CD4-positive, alpha-beta T cell (primary cell): ENCODE measurements around the gene SASH1. TPM values are rescaled to one million over a fixed set of nuclear protein-coding genes. Genes with fewer than 3 reads are reported as not detected.

Experiments used
- ATAC-seq: fragments of 200-7000 bp; cut with Tn5 transposase; one replicate; pipeline ENCODE4 v1.10.0; 2022; ENCODE audit warnings: mild to moderate bottlenecking; ENCODE audit not compliant: poor library complexity
- CTCF ChIA-PET: fragments of 350-600 bp; sonication (Branson Sonifier 250); formaldehyde crosslinking; loops from one replicate; lab custom pipeline; 2021; ENCODE audit warnings: antibody characterized with exemption, inconsistent platforms; lab: Charles Lee
- POLR2A ChIA-PET: fragments of 350-600 bp; sonication (Branson Sonifier 250); formaldehyde crosslinking; loops from one replicate; lab custom pipeline; 2021; ENCODE audit warnings: antibody characterized with exemption, inconsistent platforms; lab: Charles Lee
- DNase-seq, 14 experiments: peaks; one replicate each; pipeline ENCODE4 v3.0.0-alpha.2; 2013 to 2020; ENCODE audit warnings: mixed read lengths in 2 of 14
- H3K27ac ChIP-seq, 2 donors: one replicate each; pipeline versions ENCODE4 v1.5.1 to v1.7.0; 2013; ENCODE audit warnings: low read length in 2 of 2, low read depth in 1 of 2, mild to moderate bottlenecking in 1 of 2
- H3K27me3 ChIP-seq, 2 experiments: 1 replicate in 1 of 2; 2 replicates in 1 of 2; pipeline versions ENCODE4 v1.6.1 to v1.7.0; 2013; ENCODE audit warnings: low read length in 2 of 2, control low read depth in 1 of 2, mild to moderate bottlenecking in 1 of 2, moderate library complexity in 1 of 2; ENCODE audit not compliant: insufficient read depth in 2 of 2, control insufficient read depth in 1 of 2
- H3K36me3 ChIP-seq: one replicate; pipeline ENCODE4 v1.6.1; 2013; ENCODE audit warnings: low read length, control low read depth; ENCODE audit not compliant: insufficient read depth
- H3K4me1 ChIP-seq: one replicate; pipeline ENCODE4 v1.6.1; 2013; ENCODE audit warnings: low read length, control low read depth; ENCODE audit not compliant: insufficient read depth
- H3K4me3 ChIP-seq: one replicate; pipeline ENCODE4 v1.5.1; 2013; ENCODE audit warnings: mild to moderate bottlenecking, low read length, moderate library complexity
- H3K9me3 ChIP-seq, 2 experiments: 1 replicate in 1 of 2; 2 replicates in 1 of 2; pipeline versions ENCODE4 v1.6.1 to v1.7.0; 2013; ENCODE audit warnings: low read length in 2 of 2, mild to moderate bottlenecking in 2 of 2, control low read depth in 1 of 2, moderate library complexity in 1 of 2; ENCODE audit not compliant: control insufficient read depth in 1 of 2, insufficient read depth in 1 of 2
- H3K27ac Mint-ChIP-seq: one replicate; pipeline ENCODE4 v1.8.0; 2020; ENCODE audit warnings: mixed read lengths
- H3K27me3 Mint-ChIP-seq: one replicate; pipeline ENCODE4 v1.8.0; 2021; ENCODE audit warnings: mixed read lengths
- H3K36me3 Mint-ChIP-seq: one replicate; pipeline ENCODE4 v1.8.0; 2021; ENCODE audit warnings: low read depth, mixed read lengths
- H3K4me1 Mint-ChIP-seq: one replicate; pipeline ENCODE4 v1.8.0; 2021; ENCODE audit warnings: low read depth, mixed read lengths
- H3K4me3 Mint-ChIP-seq: one replicate; pipeline ENCODE4 v1.8.0; 2020; ENCODE audit warnings: mild to moderate bottlenecking, mixed read lengths
- H3K9me3 Mint-ChIP-seq: one replicate; pipeline ENCODE4 v1.8.0; 2020; ENCODE audit warnings: mixed read lengths
- intact Hi-C, 2 experiments: fragments of 100-400 bp; cut with DNase I in 1 of 2; cut with micrococcal nuclease in 1 of 2; formaldehyde crosslinking; loops; one replicate each; pipeline versions ENCODE4 v1.15.1 to v1.9.0; 2023 to 2025; cut with DNase I, micrococcal nuclease
- total RNA-seq, 174 experiments: library from RNA in 2 of 174; stranded (reverse) in 2 of 174; gene quantifications; one replicate each; pipeline ENCODE4 v1.2.3 and lab custom pipeline; 2021 to 2026
- TF ChIP-seq, protein P1 (sequence below): fragments of 200-600 bp; IDR thresholded peaks from one replicate; pipeline ENCODE4 v1.8.0; 2022; ENCODE audit warnings: antibody characterized with exemption, mild to moderate bottlenecking

SASH1 gene
- total RNA-seq, 2 experiments from 2014 or later: 0.58 to 0.75 TPM

DNA sequence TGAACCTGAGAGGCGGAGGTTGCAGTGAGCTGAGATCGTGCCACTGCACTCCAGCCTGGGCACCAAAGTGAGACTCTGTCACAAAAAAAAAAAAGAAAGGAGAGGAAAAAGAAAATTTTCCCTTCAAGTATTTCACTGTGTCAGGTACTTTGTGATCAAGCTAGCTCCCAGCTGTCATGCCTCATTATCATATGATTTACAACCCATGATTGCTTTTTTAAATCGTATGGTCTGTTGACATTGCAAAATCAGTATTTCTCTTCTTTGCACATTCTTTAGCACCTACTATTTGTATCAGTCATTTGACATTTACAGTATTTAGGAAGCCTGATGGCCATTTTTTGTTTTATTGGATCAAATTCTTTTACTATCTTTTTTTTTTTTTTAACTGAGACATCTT, 22.4 kb downstream of the SASH1 start:
- Mint-ChIP-seq H3K4me1 (no peaks in the 10 kb centered on the region), H3K36me3 (no peaks in the 10 kb centered on the region), H3K27ac (no peak overlapping the region), H3K9me3 (no peaks in the 10 kb centered on the region), H3K4me3 (no peak overlapping the region), H3K27me3 (peaks cover 50% of the 10 kb centered on the region)
- CTCF ChIA-PET: no interaction called here
- no peaks in the 10 kb centered on the region for H3K36me3 ChIP-seq
- no peaks in the 10 kb centered on the region for H3K9me3 ChIP-seq
- intact Hi-C loops: no loop called here
- DNase-seq: no peak
- H3K4me3 ChIP-seq: no peak overlapping the region
- no peak for ATAC-seq
- POLR2A ChIA-PET: no interaction called here
- TF ChIP-seq, protein P1, sequence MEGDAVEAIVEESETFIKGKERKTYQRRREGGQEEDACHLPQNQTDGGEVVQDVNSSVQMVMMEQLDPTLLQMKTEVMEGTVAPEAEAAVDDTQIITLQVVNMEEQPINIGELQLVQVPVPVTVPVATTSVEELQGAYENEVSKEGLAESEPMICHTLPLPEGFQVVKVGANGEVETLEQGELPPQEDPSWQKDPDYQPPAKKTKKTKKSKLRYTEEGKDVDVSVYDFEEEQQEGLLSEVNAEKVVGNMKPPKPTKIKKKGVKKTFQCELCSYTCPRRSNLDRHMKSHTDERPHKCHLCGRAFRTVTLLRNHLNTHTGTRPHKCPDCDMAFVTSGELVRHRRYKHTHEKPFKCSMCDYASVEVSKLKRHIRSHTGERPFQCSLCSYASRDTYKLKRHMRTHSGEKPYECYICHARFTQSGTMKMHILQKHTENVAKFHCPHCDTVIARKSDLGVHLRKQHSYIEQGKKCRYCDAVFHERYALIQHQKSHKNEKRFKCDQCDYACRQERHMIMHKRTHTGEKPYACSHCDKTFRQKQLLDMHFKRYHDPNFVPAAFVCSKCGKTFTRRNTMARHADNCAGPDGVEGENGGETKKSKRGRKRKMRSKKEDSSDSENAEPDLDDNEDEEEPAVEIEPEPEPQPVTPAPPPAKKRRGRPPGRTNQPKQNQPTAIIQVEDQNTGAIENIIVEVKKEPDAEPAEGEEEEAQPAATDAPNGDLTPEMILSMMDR: no peak
- peaks cover 15% of the 10 kb centered on the region for H3K4me1 ChIP-seq
- H3K27me3 ChIP-seq: no peaks in the 10 kb centered on the region
- H3K27ac ChIP-seq: no peak overlapping the region

DNA sequence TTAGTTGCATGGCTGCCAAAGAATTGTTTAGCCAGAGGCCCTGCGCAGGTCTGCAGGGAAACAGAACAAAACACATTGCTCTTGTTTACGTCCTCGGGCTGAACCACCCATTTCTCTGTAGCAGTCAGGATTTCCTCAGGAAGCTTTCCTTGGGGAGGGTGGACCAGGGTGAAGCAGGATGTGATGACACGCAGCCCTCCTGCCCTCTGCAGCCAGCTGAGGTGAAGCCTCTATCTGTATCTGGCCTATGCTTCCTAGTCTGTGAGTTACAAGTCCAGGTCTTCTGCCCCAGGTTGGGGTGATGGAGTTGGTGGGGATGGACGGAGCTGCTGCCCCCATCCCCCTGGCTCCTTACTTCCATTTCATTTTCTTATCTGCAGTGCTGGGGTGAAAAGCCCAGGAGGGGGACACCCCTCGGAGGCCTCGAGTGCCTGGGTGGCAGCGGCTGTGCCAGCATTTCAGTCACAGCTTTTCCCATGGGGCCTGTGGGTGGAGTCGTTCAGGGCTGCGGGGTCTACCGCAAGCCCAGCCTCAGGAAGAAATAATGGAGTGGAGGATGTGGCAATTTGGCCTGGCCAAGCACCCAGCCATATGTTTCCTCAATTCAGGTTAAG, 24.9 kb downstream of the SASH1 start:
- H3K4me3 ChIP-seq: no peak overlapping the region
- H3K4me3 Mint-ChIP-seq: no peak overlapping the region
- no peaks in the 10 kb centered on the region for H3K9me3 ChIP-seq
- CTCF ChIA-PET: no interaction called here
- H3K27ac ChIP-seq: no peak overlapping the region
- H3K9me3 Mint-ChIP-seq: no peaks in the 10 kb centered on the region
- peaks cover 38% of the 10 kb centered on the region for H3K27me3 Mint-ChIP-seq
- no peaks in the 10 kb centered on the region for H3K4me1 Mint-ChIP-seq
- TF ChIP-seq, protein P1: no peak
- no peak overlapping the region for H3K27ac Mint-ChIP-seq
- POLR2A ChIA-PET: no interaction called here
- peaks cover 15% of the 10 kb centered on the region for H3K4me1 ChIP-seq
- H3K27me3 ChIP-seq: no peaks in the 10 kb centered on the region
- intact Hi-C loops: no loop called here
- H3K36me3 ChIP-seq: no peaks in the 10 kb centered on the region
- DNase-seq (peak in 2 of 14 experiments; percentile 10 to 54), ATAC-seq (no peak)
- no peaks in the 10 kb centered on the region for H3K36me3 Mint-ChIP-seq

DNA sequence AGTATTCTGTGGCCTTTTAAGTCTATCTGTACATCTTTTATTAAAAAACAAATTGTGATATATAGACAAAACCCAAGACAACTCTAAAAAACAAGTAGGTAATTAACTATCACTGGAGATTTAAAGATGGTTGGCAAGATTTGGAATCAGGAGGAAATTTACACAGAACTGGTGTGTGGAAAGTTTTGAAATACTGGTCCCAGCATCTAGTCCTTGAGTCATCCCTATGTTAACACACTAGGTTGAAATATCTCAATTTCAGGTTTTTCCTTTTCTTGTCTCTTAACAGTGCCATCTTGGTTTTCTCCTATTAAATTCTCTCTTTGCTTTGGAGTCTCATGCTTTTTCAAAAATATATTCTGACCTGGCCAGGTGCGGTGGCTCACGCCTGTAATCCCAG, 27.5 kb downstream of the SASH1 start:
- no peaks in the 10 kb centered on the region for H3K36me3 ChIP-seq
- intact Hi-C loops: no loop called here
- Mint-ChIP-seq H3K9me3 (no peaks in the 10 kb centered on the region), H3K4me1 (no peaks in the 10 kb centered on the region), H3K4me3 (no peak overlapping the region), H3K36me3 (no peaks in the 10 kb centered on the region), H3K27me3 (peaks cover 19% of the 10 kb centered on the region), H3K27ac (no peak overlapping the region)
- DNase-seq: no peak
- ChIA-PET CTCF (no interaction called here), POLR2A (no interaction called here)
- TF ChIP-seq, protein P1: no peak
- no peak for ATAC-seq
- H3K27ac ChIP-seq: no peak overlapping the region
- H3K27me3 ChIP-seq: no peaks in the 10 kb centered on the region
- H3K9me3 ChIP-seq: no peaks in the 10 kb centered on the region
- peaks cover 15% of the 10 kb centered on the region for H3K4me1 ChIP-seq
- H3K4me3 ChIP-seq: no peak overlapping the region
